HT-29 (cell line): ENCODE results near the gene CCDC18. TPM values are rescaled to one million over a fixed set of nuclear protein-coding genes. Genes with fewer than 3 reads are reported as not detected.
"Not testable (repeated sequence)": the region's sequence is repeated elsewhere in the genome, so short reads cannot be mapped to it uniquely, and the experiment has no call there.

Experiments
- DNase-seq: peaks from one replicate; pipeline ENCODE4 v3.0.0-alpha.2; 2015; ENCODE audit warnings: low spot score
- total RNA-seq: library from RNA; depleted of rRNA; stranded (reverse); fragments of >200 nt; shearing (Covaris generic); gene quantifications from 2 replicates; pipeline ENCODE4 v1.2.3, GENCODE V29; 2014; rRNA removed

CCDC18 gene, protein sequence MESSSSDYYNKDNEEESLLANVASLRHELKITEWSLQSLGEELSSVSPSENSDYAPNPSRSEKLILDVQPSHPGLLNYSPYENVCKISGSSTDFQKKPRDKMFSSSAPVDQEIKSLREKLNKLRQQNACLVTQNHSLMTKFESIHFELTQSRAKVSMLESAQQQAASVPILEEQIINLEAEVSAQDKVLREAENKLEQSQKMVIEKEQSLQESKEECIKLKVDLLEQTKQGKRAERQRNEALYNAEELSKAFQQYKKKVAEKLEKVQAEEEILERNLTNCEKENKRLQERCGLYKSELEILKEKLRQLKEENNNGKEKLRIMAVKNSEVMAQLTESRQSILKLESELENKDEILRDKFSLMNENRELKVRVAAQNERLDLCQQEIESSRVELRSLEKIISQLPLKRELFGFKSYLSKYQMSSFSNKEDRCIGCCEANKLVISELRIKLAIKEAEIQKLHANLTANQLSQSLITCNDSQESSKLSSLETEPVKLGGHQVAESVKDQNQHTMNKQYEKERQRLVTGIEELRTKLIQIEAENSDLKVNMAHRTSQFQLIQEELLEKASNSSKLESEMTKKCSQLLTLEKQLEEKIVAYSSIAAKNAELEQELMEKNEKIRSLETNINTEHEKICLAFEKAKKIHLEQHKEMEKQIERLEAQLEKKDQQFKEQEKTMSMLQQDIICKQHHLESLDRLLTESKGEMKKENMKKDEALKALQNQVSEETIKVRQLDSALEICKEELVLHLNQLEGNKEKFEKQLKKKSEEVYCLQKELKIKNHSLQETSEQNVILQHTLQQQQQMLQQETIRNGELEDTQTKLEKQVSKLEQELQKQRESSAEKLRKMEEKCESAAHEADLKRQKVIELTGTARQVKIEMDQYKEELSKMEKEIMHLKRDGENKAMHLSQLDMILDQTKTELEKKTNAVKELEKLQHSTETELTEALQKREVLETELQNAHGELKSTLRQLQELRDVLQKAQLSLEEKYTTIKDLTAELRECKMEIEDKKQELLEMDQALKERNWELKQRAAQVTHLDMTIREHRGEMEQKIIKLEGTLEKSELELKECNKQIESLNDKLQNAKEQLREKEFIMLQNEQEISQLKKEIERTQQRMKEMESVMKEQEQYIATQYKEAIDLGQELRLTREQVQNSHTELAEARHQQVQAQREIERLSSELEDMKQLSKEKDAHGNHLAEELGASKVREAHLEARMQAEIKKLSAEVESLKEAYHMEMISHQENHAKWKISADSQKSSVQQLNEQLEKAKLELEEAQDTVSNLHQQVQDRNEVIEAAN (N-terminal part only)
- 4.7 and 9.0 TPM in 2 replicates for total RNA-seq

DNA sequence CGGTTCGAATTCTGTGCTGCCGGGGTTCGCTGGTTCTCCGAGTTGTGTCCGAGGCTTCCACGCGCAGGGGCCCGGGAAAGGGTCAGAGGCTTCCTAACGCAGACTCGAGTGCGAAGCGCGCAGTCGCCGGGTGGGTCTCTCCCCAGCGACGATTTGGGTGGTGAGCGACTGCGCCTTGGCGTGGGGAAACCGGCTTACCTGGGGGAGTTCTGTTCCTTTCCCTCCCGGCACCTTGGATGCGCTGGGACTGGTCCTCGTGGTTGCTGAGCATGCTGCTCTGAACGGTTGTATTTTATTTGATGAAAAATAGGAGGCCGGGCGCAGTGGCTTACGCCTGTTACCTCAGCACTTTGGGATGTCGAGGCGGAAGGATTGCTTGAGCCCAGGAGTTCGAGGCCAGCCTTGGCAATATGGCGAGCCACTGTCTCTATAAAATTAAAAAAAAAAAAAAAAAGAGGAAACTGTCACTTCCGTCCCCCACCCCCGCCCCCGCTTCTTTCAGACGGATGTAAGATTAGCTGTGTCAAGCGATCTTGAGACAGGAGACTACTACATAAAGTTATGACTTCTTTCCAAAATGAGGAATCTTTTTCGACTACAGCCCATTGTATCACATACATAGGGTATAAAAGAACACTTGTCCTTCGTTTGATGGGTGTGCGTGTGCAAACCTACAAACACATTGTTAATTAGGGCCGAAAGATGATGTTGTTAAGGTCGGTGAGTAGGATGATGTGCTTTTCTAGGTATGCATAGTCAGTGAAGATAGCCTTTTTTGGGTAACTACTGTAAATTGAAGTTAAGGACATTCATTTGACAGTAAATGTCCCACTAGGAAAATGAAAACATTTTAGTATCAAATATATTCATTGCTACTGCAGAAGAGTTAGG lies at the start of gene CCDC18:
Gene CCDC18, plus strand, starts transcription at position 2 of the 891 bp plus-strand sequence. CDS start 2,638 bp downstream, outside the sequence.
- no peak for DNase-seq

DNA sequence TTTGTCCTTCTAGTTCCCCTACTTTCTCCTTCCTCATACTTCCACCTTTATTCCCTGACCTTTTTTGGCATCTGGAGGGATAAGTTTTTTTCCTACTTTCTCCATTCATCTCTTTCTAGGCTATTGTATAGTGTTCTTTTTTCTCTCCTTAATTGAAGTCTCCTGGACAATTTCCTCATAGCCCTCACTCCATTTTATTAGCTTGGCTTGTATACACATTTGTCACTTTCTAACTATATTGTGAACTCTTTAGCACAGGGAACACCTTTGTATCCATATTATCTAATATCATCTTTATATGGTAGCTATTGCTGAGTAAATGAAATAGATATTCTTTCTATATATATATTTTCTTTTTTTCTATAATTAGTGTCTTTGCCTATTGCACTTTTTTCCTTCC lies 47.9 kb upstream of the CCDC18 start:
- no peak for DNase-seq

DNA sequence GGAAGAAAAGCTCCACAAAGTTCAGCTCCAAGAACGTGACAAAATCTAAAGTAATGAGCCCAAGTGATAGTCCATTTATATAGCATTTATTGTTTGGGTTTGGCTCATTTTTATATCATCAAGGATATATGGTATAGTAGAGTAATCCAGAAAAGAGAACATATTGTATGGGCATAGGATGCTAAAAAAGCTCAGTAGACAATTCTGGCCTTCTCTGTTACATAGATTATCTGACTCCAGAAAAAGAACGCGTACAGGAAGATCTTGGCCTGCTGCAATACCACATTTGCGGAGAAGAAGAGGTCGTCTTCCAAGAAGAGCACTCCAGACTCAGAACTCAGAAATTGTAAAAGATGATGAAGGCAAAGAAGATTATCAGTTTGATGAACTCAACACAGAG lies 44.1 kb upstream of the CCDC18 start:
- no peak for DNase-seq

DNA sequence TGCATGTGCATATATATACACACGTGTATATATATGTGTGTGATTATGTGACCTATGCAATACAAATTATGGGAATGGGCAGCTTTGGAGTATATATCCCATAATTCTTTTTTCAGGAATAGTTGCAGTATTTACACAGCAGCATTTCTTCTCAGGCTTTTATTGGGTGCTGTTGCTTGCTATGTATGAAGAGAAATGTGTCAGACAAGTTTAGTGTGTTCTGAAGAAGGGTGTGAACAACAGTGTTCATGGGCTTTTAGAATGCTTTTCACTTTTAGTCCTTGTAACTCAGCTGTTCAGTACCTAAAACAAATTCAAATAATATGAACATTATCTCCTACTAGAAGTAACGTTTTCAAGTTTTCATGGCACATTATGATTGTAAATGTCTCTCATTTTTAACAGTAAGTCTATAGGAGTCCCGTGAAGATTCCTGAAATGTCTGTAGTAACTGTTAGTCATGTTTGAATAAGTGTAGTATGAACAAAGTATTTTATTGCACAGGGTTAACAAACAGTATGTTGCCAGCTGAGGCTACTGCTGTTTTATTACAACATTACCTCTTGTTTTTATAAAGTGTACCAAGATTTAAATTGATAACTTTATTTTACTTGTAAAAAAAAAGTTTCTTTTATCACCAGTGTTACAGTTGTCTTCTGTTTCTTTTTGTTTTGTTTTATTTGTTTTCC lies 42.8 kb upstream of the CCDC18 start:
- DNase-seq: no peak

DNA sequence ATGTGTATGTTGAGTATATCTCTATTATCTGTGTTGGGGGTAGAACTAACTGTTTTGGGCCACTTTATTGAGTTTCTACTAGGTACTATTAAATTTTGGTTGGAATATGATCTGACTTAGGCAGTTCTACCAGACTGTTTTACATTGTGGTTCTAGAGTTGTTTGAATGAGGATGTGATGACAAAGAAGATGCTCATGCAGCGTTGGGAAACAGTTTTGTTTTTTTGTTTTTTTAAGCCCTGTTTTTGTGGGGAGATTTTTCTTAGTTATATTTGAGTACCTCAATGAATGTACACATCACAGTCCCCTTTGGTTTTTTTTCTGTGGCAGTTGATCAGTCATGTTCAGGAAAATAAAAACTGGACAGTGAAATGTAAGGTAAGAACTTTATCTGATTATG lies 40.4 kb upstream of the CCDC18 start:
- DNase-seq: no peak

DNA sequence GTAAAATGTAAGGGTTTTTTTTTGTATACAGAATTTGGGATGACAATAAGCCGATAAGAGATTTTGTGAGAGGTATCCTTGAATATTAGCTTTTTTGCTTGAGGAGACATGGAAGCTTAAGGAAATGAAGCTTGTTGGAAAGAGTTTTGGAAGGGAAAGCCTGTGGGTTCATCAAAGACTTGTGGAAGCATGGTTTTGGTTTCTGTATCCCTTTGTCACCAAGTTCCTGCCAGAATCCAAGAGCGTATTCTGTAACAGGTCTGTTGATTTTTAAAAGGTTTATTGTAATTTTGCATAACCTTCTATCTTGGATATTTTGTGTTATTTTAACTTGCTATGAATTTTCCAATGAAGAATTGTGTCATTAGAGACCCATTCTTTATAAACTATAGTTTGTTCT lies 38.4 kb upstream of the CCDC18 start:
- DNase-seq: no peak

DNA sequence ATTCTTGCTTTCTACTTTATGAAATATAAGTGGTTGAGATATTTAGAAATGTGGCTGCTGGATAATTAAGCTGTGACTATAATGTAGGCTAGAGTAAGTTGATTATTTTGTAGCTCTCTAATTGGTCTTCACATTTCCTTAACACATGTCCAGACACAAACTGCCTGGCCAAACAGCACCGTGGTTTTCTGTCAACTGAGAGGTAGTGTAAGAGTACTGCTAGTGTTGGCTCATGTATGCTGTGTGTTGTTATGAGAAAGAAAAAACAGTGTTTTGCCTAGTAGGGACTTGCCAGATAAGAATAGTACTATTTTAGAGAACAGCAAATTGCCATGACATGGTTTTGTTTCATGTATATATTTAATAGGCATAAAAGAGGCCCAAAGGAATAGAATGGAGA lies 37.4 kb upstream of the CCDC18 start:
- DNase-seq: no peak

DNA sequence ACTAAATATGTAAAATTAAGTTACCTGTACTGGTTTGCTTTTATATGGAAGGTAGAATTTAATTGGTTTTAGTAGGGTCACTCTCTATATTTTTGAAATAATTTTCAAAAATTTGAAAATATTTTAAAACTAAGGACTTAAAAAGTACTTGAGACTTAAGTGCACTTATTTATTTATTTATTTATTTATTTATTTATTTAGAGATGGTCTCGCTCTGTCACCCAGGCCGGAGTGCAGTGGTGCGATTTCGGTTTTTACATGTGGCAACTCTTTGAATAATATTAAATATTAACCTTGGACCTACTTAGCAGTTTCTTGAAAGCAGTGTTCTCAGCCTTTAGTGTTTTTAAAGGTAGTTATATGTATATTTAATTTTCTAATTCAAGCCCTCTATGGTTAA lies 36.8 kb upstream of the CCDC18 start:
- DNase-seq: no peak

DNA sequence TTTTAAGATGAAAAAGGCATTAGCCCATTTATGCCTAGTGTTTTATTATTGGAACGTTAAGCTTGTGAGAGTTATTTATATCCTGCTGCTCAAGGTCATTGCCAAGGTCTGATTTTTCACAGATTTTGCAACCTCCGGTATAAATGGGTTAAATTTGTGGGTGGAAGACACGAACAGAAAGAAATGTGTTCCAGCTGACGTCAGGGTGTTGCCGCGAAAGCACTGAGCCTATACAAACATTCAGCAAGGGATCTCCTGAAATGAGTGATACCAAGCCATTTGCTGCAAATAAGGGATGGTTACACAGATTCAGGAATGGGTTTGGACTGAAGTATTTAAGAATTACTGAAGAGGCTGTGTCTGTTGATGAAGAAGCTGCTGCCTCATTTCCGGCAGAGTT lies 32.5 kb upstream of the CCDC18 start:
- no peak for DNase-seq

DNA sequence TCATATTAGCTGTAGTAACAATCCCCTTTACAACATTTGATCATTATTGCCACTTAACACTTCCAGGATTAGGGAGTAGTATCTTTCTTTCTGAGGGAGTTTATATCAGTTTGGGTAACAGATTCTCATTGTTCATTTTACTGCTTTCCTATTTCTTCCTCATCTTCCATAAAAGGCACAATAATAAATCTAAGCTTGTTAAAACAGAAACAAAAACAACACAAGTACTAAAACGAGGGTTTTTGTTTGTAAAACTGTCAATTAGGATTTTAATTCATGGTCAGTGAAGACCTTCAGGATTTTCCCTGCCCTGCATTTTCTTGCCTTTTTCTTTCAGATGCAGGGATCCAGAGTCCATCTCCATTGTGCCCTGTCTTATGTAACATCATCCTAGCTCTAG lies 29.8 kb upstream of the CCDC18 start:
- DNase-seq: no peak

DNA sequence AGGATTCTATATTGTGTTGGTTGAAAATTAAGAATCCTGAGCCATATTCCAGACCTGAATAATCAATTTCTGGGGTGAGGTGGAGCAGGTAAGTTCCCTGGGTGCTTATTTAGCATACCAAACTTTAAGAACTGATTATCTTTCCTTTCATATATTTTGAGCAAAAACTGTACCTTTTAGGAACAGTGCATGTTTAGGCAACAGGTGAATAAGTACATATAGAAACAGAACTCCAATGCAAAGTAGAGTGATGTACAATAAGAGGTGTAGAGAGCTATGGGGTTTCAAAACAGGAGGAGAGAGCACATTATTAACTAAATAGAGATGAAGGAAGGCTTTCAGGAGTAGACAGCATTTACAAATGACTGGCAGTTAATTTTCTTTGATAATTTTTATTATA lies 29.1 kb upstream of the CCDC18 start:
- DNase-seq: no peak

DNA sequence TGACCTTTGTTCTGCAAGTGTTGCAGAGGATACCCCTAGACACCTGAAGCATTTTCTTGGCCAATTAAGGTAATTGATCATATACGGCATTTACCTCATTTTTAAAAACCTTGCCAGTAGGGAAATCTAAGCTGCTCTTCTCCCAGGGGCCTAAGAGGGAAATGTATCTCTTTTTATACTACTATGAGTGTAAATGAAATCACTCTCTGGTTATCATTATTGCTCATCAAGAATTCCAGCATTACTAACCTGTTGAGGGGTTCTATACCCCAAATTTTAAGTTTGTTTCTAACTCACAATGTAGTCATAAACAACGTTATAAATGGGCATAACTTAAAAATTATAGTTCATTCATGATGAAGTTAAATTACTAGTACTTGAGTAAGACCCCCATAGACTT lies 27.7 kb upstream of the CCDC18 start:
- no peak for DNase-seq

DNA sequence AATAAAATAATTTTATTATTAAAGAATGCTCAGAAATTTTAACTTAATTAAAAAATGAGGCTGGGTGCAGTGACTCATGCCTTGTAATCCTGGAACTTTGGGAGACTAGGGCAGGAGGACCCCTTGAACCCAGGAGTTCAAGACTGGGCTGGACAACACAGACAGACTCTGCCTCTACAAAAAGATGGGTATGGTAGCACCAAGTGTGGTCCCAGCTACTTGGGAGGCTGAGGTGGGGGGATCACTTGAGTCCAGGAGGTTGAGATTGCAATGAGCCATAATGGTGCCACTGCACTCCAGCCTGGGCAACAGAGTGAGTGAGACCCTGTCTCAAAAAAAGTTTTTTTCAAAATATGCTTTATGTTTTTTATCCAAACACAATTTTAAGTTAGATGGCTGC lies 25.6 kb upstream of the CCDC18 start:
- no peak for DNase-seq

DNA sequence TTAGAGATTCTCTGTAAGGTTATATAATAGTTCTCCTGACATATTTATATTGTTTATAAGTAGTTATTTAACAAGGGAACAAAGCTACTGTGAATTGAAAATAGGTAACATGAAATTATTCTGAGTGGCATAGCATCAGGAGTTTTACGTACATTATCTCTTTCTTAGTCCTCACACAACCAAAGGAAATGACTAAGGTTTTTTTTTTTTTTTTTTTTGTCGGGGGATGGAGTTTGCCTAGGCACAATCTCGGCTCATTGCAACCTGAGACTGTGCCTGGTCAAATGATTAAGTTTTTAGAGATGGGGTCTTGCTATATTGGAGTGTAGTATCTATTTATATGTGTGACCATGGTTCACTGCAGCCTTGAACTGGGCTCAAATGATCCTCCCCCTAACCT lies 25.2 kb upstream of the CCDC18 start:
- DNase-seq: no peak

DNA sequence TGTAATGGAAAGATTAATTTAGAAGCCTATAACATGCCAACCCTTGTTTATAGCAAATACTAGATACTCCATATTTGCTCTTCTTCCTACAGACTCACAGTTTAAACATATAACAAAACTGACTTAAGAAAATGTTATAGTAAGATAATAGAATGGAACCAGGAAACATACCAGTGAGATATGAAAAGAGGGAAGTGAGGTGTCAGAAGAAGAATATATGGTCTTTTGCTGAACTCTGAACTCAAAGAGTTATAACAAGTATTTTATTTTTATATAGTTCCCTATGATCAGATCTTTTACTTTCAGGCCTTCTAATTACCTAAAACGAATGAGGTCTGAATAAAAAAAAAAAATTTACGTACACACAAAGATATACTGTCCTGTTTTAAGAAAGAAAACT lies 21.2 kb upstream of the CCDC18 start:
- DNase-seq: no peak

DNA sequence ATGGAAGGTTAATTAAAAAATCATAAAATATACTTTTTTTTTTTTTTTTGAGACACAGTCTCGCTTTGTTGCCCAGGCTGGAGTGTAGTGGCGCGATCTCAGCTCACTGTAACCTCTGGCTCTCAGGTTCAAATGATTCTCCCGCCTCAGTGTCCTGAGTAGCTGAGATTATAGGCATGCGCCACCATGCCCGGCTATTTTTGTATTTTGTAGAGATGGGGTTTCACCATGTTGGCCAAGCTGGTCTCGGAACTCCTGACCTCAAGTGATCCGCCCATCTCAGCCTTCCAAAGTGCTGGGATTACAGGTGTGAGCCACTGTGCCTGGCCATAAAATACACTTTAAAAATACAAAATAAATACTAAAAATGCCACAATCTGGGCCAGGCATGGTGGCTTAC lies 17.2 kb upstream of the CCDC18 start:
- not testable (repeated sequence) for DNase-seq

DNA sequence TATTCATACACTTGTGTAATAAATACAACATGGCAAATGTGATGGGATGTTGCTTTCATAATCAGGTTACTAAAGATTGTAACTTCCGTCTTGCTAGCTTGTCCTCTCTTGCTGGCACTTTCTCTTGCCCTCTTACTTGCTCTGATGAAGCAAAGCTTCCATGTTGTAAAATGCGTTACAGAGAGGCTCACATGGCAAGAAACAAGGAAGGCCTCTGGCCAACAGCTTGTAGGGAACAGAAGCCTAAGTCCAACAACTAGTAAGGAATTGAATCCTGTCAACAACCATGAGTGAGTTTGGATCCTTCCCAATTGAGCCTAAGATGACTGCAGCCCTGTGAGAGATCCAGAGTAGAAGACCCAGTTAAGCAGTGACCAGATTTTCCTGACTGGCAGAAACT lies 15.7 kb upstream of the CCDC18 start:
- no peak for DNase-seq

DNA sequence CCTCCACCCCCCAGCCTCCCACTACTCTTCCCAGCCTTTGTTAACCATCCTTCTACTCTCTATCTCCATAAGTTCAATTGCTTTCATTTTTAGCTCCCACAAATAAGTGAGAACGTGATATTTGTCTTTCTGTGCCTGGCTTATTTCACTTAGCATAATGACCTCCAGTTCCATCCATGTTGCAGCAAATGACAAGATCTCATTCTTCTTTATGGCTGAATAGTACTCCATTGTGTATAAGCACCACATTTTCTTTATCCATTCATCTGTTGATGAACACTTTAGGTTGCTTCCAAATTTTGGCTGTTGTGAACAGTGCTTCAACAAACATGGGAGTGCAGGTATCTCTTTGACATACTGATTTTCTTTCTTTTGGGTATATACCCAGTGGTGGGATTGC lies 14.6 kb upstream of the CCDC18 start:
- not testable (repeated sequence) for DNase-seq

DNA sequence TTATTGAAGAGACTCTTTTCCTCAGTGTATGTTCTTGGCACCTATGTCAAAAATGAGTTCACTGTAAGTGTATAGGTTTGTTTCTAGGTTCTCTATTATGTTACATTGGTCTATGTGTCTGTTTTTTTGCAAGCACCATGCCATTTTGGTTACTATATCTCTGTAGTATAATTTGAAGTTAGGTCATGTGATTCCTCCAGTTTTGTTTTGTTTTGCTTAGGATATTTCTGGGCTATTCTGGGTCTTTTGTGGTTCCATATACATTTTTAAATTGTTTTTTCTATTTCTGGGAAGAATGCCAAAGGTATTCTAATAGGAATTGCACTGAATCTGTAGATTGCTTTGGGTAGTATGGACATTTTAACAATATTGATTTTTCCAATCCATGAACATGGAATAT lies 13.5 kb upstream of the CCDC18 start:
- DNase-seq: no peak

DNA sequence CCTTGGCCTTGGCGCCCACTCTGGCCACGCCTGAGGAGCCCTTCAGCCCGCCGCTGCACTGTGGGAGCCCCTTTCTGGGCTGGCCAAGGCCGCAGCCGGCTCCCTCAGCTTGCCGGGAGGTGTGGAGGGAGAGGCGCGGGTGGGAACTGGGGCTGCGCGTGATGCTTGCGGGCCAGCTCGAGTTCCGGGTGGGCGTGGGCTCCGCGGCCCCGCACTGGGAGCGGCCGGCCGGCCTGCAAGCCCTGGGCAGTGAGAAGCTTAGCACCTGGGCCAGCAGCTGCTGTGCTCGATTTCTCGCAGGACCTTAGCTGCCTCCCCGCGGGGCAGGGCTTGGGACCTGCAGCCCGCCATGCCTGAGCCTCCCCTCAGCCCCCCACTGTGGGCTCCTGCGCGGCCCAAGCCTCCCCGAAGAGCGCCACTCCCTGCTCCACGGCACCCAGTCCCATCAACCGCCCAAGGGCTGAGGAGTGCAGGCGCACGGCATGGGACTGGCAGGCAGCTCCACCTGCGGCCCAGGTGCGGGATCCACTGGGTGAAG lies 10.3 kb upstream of the CCDC18 start:
- DNase-seq: not testable (repeated sequence)
